CD4-positive, alpha-beta T cell treated with Interleukin-17A for 1 hour (primary cell): Measurements from ENCODE around the gene HHIPL2.
"Not testable (repeated sequence)": the region's sequence is repeated elsewhere in the genome, so short reads cannot be mapped to it uniquely, and the experiment has no call there.

Source experiments
- DNase-seq: peaks from one replicate; pipeline ENCODE4 v3.0.0-alpha.2; 2020

The HHIPL2 gene

DNA sequence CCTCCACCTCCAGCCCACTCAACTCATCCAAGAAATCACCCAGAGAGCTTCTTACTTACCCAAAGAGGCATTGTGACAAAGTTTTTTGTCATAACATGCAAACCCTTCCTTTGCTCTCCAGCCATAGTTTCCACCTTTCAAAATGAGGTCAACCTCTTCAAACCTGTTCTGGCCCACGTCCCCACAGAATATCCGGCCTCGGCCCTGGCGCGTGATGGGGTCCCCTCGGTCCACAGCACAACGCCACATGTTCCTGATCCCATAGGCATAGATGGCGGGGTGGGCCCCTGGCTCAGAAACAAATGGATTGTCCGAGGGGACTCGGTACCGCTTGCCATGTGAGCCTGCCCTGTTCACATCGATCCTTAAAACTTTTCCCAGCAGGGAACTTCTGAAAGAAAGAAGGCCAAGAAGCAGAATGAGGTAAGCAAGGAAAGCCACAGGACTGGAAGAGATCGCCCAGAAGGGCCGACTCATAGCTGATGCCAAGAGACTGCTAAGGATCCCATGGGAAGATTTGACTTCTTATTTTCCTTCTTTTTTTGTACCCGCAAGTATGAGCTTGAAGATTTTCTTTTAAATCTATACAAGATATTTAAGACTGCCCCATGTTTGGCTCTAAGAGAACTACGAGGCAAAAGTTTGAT is 7.8 kb downstream of the HHIPL2 start:
- no peak for DNase-seq

DNA sequence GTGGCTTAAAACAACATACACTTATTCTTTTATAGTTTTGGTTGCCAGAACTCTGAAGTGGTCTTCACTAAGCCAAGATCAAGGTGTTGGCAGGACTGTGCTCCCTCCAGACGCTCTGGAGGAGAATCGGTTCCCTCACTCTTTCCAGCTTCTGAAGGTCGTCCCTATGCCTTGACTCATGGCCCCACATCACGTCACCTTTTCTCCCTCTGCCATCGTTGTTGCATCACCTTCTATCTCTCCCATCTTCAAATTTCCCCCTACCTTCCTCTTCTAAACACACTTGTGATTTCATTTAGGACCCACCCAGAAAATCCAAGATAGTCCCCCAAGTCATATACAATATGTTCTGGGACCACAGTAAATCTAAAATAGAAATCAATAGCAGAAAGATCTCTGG is 12.4 kb downstream of the HHIPL2 start:
- no peak for DNase-seq

DNA sequence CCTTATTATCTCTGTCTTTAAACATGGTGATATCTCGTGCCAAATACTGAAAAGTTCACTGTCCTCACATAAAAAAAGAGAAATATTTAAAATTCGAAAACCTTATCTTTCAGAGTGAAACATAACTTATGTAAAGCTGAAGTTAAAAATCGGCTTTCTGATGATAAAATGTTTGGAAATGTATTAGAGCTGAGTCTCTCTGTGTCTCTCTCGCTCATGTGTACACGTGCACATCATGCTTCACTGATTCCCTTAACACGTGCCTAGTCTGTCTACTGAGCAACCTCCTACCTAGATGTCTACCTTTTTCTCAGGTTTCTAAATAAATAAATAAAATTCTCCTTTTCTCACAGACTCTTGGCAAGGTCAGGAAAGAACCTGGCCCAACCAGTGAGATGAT is 17.1 kb downstream of the HHIPL2 start:
- no peak for DNase-seq

DNA sequence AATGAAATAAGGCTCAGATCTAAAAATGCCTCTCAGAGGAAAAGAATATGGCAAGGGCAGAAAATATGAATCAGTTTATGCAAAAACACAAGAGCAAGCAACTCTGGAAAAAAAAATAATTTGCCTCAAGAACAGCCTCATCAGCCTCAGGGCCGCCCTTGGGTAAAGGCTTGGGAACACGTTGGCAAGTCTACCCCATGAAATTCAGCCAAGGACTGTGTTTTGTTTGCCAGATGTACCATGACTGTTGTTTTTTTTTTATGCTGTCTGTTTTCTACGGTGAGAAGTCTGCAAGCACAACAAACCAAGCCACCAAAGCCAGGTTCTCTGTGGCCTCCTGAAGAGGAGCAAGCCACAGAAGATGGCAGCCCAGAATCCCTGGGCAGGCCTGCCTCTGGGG is 18.0 kb downstream of the HHIPL2 start:
- DNase-seq, result no peak

DNA sequence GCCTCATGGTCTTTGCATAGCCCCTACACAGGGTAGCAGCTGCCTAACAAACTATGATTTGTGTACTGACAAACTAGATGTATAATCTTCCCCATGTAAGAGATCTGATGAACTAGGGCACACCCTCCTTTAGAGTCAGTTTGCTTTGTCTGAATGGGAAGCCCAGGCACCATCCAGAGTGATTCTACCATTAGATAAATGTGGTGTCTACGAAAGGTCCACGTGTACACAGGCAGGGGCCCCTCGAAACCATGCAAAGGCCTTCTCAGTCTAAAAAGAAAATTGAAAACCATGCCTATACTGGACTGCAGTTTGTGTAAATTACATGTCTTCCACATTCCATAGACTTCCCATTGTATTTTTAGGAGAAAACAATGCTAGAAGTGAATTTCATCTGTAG is 18.7 kb downstream of the HHIPL2 start:
- no peak for DNase-seq

DNA sequence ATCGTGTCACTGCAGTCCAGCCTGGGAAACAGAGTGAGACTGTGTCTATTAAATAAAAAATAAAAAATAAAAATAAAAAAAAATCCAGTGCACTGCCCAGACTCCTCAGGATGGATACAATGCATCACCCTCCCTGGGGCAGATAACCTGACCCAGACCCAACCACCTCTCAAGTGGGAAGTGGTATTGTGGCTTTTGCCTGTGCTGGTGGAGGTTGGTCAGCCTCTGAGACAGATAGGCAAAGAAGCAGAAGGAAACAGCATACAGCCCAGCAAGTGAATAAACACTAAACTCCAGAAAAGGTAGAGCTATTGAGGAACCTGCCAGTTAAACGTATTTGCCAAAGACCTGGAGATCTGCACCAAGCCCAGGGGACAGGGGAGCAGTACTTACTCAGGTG is 22.0 kb downstream of the HHIPL2 start:
- DNase-seq, result no peak

DNA sequence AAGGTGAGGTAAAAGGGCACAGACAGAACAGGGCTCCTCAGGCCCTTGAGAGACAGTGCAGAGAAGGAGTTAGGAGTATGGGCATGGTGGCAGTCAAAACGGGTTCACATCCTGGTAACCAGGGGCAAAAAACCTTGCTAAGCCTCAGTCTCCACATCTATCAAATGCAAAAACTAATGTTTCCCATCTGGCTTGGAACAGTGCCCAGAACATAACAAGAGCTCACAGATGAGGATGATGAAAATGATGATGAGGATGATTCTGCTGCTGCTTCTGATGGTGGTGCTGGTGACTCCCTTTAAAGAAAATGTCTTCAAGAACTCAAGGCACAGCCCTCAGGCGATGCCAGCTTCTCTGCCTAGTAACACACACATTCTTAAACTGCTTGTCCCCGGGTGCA is 24.1 kb downstream of the HHIPL2 start:
- no peak for DNase-seq

DNA sequence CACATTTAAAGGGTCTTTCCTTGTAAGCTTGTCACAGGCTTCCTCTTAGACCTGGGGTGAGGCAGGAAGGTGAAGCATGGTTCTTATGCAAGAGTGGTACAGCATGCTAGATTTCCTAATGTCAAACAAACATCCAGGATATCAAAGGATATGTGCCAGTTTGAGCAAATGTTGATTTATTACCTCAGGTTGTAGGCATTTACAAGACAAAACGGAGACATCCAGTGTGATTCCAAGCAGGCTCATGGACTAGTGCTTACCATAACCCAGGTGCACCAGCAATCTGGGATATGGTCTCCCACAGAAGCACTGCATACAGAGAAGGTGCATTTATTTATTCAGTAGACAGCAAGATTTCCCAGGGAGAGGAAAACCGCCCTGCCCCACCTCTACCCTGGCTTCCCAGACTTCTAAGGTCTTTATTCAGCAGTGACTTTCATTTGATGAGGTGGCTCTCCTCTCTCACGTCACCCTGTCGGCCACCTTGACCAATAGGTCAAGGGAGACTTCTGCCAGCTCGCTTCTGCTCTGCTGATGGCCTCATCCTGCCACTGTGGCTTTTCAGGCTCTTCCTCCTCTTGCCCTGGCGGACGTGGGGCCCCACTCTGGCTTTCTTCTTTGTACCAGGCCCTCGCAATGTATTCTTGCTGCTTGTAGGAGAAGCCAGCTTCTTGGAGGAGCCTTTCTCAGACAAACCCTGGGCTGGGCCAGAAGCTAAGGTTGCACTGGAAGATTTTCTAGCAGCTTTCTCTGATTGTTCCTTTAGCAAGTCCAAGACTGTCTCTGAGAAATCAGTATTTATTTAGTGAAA is 25.6 kb downstream of the HHIPL2 start:
- no peak for DNase-seq

DNA sequence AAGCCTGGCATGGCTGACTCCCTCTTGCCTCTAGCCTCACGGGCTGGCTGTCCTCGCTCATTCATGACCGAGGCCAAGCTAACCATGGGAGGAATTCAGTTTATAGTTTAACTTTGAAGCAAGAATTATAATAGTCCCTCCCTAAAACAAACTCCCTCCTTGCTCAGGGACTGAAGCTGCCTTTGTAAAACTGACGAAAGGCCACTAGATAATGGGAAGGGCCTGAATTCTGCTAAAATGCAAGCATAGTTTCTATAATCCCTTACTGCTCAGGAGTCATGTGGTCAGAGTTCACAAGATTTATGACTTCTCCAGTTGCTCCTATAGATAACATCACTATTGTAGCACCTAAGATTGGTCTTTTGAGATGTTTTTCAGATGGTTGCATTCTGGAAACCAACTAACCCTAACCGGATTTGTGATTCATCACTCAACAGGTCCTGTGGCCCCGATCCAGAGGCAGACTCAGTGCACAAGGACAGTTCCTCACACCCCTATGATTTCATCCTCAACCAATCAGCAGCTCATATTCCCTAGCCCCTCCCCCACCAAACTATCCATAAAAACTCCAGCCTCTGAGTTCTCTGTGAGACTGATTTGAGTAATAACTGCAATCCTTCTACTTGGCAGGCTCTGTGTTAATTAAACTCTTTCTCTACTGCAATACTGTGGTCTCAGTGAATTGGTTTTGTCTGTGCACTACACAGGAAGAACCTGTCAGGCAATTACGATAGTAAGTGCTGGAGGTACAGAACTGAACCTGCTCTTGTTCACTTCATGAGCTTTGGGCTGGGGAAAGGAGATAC is 26.4 kb downstream of the HHIPL2 start:
- DNase-seq, result no peak

DNA sequence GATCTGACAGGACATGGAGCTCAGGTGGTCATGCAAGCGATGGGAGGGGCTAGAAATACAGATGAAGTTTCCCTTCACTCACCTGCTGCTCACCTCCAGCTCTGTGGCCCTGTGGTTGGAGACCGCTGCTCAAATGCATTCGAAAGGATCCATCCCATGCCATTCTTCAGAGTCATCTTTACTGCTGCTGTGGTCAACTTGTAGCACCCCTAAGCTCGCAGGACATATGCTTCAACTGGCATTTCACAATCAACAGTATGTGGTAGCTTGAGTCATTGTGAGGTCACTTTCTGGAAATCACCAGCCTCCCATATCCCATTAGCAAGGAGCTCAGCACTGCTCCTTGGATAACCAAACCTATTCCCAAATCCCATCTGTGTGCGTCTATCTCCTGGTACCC is 58.4 kb downstream of the HHIPL2 start:
- DNase-seq, result not testable (repeated sequence)

DNA sequence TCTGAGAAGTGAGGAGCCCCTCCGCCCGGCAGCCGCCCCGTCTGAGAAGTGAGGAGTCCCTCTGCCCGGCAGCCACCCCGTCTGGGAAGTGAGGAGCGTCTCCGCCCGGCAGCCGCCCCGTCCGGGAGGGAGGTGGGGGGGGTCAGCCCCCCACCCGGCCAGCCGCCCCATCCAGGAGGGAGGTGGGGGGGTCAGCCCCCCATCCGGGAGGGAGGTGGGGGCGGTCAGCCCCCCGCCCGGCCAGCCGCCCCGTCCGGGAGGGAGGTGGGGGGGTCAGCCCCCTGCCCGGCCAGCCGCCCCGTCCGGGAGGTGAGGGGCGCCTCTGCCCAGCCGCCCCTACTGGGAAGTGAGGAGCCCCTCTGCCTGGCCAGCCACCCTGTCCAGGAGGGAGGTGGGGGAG is 60.1 kb downstream of the HHIPL2 start:
- DNase-seq, result not testable (repeated sequence)

DNA sequence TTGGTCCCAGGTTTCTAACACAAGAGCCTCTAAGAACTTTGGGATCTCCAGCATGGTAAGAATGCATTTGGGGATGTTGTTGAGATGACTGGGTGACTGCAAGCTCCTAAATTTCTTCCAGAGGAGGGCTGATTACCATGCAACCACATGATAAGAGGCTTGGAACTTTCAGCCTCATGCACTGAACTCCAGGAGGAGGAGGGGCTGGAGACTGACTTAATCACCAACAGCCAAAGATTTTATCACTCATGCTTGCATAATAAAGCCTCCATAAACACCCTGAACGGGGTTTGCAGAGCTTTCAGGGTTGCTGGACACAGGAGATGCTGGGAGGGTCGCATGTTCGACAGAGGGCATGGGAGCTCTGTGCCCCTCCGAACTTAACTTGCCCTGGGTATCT is 63.9 kb downstream of the HHIPL2 start:
- DNase-seq, result not testable (repeated sequence)

DNA sequence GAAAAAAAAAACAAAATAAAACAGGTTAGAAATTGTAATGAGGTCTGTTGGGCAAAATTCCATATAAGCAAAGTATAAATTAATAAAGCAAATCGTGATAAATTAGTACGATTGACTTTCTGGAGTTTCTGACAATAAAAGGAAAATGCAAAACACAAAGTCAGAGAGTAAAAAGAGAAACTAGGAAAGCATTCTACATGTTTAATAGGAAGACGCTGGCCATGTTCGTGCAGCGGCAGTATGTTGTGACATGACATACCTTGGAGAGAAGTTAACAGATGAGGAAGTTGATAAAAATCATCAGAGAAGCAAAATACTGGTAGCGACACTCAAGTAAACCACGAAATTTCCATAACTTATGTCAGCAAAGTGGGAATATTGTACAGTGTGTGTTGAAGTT is 68.3 kb downstream of the HHIPL2 start:
- not testable (repeated sequence) for DNase-seq

DNA sequence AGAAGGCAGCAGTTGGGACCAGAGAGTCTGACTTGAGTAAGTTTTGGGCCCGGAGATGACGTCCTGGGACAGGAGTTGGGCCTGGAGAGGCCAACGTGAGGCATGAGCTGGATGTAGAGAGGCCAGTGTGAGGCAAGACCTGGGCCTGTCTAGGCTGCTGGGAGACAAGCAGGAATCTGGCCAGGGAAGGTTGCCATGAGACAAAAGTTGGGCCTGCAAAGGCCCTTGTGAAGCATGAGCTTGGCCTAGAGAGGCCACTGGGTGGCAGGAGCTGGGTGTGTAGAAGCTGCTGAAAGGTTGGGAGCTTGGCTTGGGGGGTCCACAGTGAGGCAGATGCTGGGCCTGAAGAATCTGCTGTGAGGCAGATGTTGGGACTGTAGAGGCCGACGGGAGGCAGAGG is 71.5 kb downstream of the HHIPL2 start:
- DNase-seq, result not testable (repeated sequence)

DNA sequence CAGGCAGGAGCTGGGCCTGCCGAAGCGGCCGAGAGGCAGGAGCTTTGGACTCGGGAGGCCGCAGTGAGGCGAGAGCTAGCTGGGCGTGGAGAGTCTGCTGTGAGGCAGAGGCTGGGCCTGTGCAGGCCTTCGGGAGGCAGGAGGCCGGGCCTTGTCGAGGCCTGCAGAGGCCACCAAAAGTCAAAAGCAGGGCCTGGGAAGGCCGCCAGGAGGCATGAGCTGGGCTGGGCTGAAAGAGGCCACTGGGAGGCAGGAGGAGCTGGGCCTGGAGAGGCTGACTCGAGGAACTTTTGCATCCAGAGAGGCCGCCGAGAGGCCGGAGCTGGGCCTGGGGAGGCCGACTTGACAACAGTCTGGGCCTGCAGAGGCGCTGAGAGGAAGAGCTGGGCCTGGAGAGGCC is 74.2 kb downstream of the HHIPL2 start:
- not testable (repeated sequence) for DNase-seq

DNA sequence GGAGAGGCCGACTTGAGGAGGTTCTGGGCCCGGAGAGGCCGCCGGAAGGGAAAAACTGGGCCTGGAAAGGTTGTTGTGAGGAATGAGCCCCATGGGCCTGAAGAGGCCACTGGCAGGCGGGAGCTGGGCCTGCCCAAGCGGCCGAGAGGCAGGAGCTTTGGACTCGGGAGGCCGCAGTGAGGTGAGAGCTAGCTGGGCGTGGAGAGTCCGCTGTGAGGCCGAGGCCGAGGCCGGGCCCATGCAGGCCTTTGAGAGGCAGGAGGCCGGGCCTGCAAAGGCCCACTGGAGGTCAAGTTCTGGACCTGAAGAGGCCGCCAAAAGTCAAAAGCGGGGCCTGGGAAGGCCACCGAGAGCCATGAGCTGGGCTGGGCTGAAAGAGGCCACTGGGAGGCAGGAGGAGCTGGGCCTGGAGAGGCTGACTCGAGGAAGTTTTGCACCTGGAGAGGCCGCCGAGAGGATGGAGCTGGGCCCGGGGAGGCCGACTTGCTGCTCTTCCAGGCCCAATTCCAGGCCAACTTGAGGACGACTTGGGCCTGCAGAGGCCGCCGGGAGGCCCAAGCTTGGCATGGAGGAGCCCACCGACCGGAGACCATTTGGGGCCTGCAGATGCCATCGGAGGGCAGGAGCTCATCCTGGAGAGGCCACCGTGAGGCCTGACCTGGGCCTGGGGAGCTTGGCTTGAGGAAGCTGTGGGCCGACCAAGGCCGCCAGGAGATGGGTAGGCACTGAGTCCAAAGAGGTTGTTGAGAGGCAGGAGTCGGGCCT is 74.9 kb downstream of the HHIPL2 start:
- DNase-seq, result not testable (repeated sequence)
